GM12878 (cell line): ENCODE data around the gene RSPH9. TPM values are rescaled to one million over a fixed set of nuclear protein-coding genes. Genes with fewer than 3 reads are reported as not detected.

Experiments
- ATAC-seq: fragments of 200-7000 bp; cut with Tn5 transposase; 3 replicates; pipeline ENCODE4 v1.9.1; 2020; ENCODE audit warnings: mild to moderate bottlenecking, moderate library complexity
- BruUV-seq: library from RNA; stranded (reverse); fragments of 400-500 nt; replicated peaks from 2 replicates; lab custom pipeline; 2021; lab: Mats Ljungman, UMichigan
- CTCF ChIA-PET: fragments of 300-600 bp; sonication (Branson Sonifier 250); formaldehyde crosslinking; extraction: SDS; loops from one replicate; lab custom pipeline; 2021; ENCODE audit warnings: inconsistent platforms; lab: Yijun Ruan, JAX
- POLR2A ChIA-PET: fragments of 350-600 bp; formaldehyde crosslinking; extraction: SDS; loops from one replicate; lab custom pipeline; 2021; ENCODE audit warnings: inconsistent platforms; lab: Charles Lee
- RAD21 ChIA-PET: fragments of 300-600 bp; sonication (Branson Sonifier 250); formaldehyde crosslinking; loops from one replicate; lab custom pipeline; 2023; ENCODE audit warnings: antibody characterized with exemption; ENCODE audit not compliant: unreplicated experiment; lab: Charles Lee
- SMC1A ChIA-PET: fragments of 300-600 bp; sonication (Branson Sonifier 250); formaldehyde crosslinking; loops from one replicate; lab custom pipeline; 2023; ENCODE audit not compliant: unreplicated experiment, uncharacterized antibody; lab: Charles Lee
- DNase-seq: peaks from one replicate; pipeline ENCODE4 v3.0.0-alpha.2; 2011; ENCODE audit warnings: low read depth, low spot score
- FAIRE-seq: peaks from 3 replicates; lab custom pipeline; 2011; peaks lifted over from hg19 to GRCh38; lab: Jason Lieb, UNC
- H2AFZ ChIP-seq: 2 replicates; pipeline ENCODE4 v1.6.0; 2011; ENCODE audit warnings: low read depth, low read length, control low read depth; ENCODE audit not compliant: control insufficient read depth
- H3K27ac ChIP-seq: 2 replicates; pipeline ENCODE4 v1.5.1; 2011; ENCODE audit warnings: control low read depth; ENCODE audit not compliant: control insufficient read depth, insufficient read depth
- H3K27me3 ChIP-seq, 2 experiments: replicated peaks in 1 of 2; 2 replicates each; pipeline versions ENCODE4 v1.6.0 to v1.6.1; 2011; ENCODE audit warnings: low read length in 1 of 2; ENCODE audit not compliant: control insufficient read depth in 2 of 2, insufficient read depth in 2 of 2
- H3K36me3 ChIP-seq, 2 experiments: 2 replicates each; pipeline ENCODE4 v1.5.1; 2011; ENCODE audit warnings: low read length in 1 of 2; ENCODE audit not compliant: control insufficient read depth in 2 of 2, insufficient read depth in 2 of 2
- H3K4me1 ChIP-seq: 2 replicates; pipeline ENCODE4 v1.6.1; 2011; ENCODE audit warnings: mild to moderate bottlenecking, low read length, moderate library complexity, mixed read lengths; ENCODE audit not compliant: control insufficient read depth, insufficient read depth
- H3K4me2 ChIP-seq: 2 replicates; pipeline ENCODE4 v1.6.0; 2011; ENCODE audit warnings: control low read depth; ENCODE audit not compliant: control insufficient read depth, insufficient read depth
- H3K4me3 ChIP-seq: fragments of 200-600 bp; sonication (generic); 2 replicates; pipeline ENCODE4 v1.5.1; 2016
- H3K79me2 ChIP-seq: 2 replicates; pipeline ENCODE4 v1.6.0; 2011; ENCODE audit warnings: low read length; ENCODE audit not compliant: control insufficient read depth, insufficient read depth
- H3K9ac ChIP-seq: 2 replicates; pipeline ENCODE4 v1.8.0; 2011; ENCODE audit warnings: low read length, control low read depth, mixed read lengths; ENCODE audit not compliant: control insufficient read depth, insufficient read depth
- H3K9me3 ChIP-seq: replicated peaks from 3 replicates; pipeline ENCODE4 v1.5.1; 2011; ENCODE audit warnings: mild to moderate bottlenecking, low read length; ENCODE audit not compliant: control insufficient read depth, insufficient read depth
- H4K20me1 ChIP-seq: 2 replicates; pipeline ENCODE4 v1.6.0; 2011; ENCODE audit not compliant: control insufficient read depth, insufficient read depth
- BRCA1 ChIP-seq: IDR thresholded peaks from 2 replicates; pipeline ENCODE4 v1.6.1; 2011; ENCODE audit warnings: low read depth, low read length, improper control_type of control experiment
- CHD4 ChIP-seq: fragments of 200-600 bp; sonication (generic); IDR thresholded peaks from 2 replicates; pipeline ENCODE4 v1.6.1; 2016; ENCODE audit warnings: mild to moderate bottlenecking
- ESRRA ChIP-seq: IDR thresholded peaks from 2 replicates; pipeline ENCODE4 v1.6.1; 2012; ENCODE audit warnings: mild to moderate bottlenecking, low read length, improper control_type of control experiment
- GABPA ChIP-seq: IDR thresholded peaks from 2 replicates; pipeline ENCODE4 v1.6.1; 2014; ENCODE audit warnings: antibody characterized with exemption, low read depth, mild to moderate bottlenecking, inconsistent platforms
- NBN ChIP-seq: fragments of 450-650 bp; IDR thresholded peaks from 2 replicates; pipeline ENCODE4 v1.6.1; 2016
- NRF1 ChIP-seq: conservative IDR thresholded peaks from 2 replicates; pipeline ENCODE4 v1.6.1; 2011; ENCODE audit warnings: mild to moderate bottlenecking, low read depth, low read length, improper control_type of control experiment
- TARDBP ChIP-seq: IDR thresholded peaks from 2 replicates; pipeline ENCODE4 v1.6.1; 2016; ENCODE audit warnings: borderline replicate concordance
- ZNF217 ChIP-seq: fragments of 450-650 bp; IDR thresholded peaks from 2 replicates; pipeline ENCODE4 v1.6.1; 2017; ENCODE audit warnings: antibody characterized with exemption, mild to moderate bottlenecking
- WGBS: methylation state at CpG from one replicate; pipeline ENCODE4 v1.1.6; 2016; ENCODE audit warnings: low lambda C conversion rate; ENCODE audit not compliant: insufficient replicate concordance, insufficient coverage; ENCODE audit errors: missing lambda C conversion rate; 5-methylcytosine and 5-hydroxymethylcytosine counted together
- in situ Hi-C: fragments of 300-500 bp; cut with MboI; formaldehyde crosslinking; loops from 9 replicates; pipeline ENCODE4 v1.14.3; 2018; ENCODE audit warnings: mixed read lengths
- intact Hi-C: fragments of 100-400 bp; cut with micrococcal nuclease; formaldehyde crosslinking; loops from one replicate; pipeline ENCODE4 v1.14.2; 2022; ENCODE audit not compliant: unreplicated experiment
- polyA plus RNA-seq, 11 experiments: library from polyadenylated mRNA; depleted of rRNA in 4 of 11; unstranded in 6 of 11; stranded (reverse) in 5 of 11; fragments of >200 nt; fragmentation: Nextera tagmentation in 4 of 11; fragmentation: Illumina TruSeq in 1 of 11; extraction: Ambion mirVana in 4 of 11; extraction: Trizol in 1 of 11; gene quantifications; 1 replicate in 1 of 11; 2 replicates in 10 of 11; pipeline versions ENCODE4 v1.2.1 to v1.2.3, GENCODE V29; 2011 to 2016; ENCODE audit warnings: inconsistent platforms in 2 of 11, missing spikeins in 2 of 11, low read depth in 1 of 11
- total RNA-seq, 4 experiments: library from RNA; depleted of rRNA in 3 of 4; stranded (reverse); fragments of >200 nt in 3 of 4; fragmentation: Illumina TruSeq in 1 of 4; extraction: Trizol in 1 of 4; gene quantifications; 2 replicates each; pipeline versions ENCODE4 v1.2.1 to v1.2.3, GENCODE V29; 2013 to 2021
- TF ChIP-seq, protein P1 (sequence below): IDR thresholded peaks from 2 replicates; pipeline ENCODE4 v1.6.1; 2011; ENCODE audit warnings: borderline replicate concordance, low read depth, mild to moderate bottlenecking, moderate library complexity, low read length; ENCODE audit not compliant: insufficient read depth, poor library complexity, severe bottlenecking
- TF ChIP-seq, protein P2 (sequence below): fragments of 450-650 bp; IDR thresholded peaks from 2 replicates; pipeline ENCODE4 v1.6.1; 2017; ENCODE audit warnings: borderline replicate concordance

RSPH9 gene
- total and polyA plus RNA-seq, 10 of the 15 experiments (the other 5 are each of a cell fraction or from before 2014, with no cell fraction given): 0.26 to 0.63 (median 0.36) TPM; not detected in 6

DNA sequence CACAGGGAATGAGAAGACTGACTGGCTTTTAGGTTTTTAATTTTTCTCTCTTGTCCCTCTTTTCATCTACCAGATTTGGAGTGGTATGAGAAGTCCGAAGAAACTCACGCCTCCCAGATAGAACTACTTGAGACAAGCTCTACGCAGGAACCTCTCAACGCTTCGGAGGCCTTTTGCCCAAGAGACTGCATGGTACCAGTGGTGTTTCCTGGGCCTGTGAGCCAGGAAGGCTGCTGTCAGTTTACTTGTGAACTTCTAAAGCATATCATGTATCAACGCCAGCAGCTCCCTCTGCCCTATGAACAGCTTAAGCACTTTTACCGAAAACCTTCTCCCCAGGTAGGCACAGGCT, 8.6 kb upstream of the RSPH9 start:
- Histone ChIP-seq H3K9me3 (no peaks in the 10 kb centered on the region), H3K27me3 (no peaks in the 10 kb centered on the region), H3K4me3 (peak overlapping the region; percentile 100), H3K27ac (peak overlapping the region; percentile 87), H3K9ac (peak overlapping the region; percentile 93), H4K20me1 (no peaks in the 10 kb centered on the region), H3K36me3 (peaks cover 6 to 7% of the 10 kb centered on the region in 2 experiments)
- CTCF ChIA-PET: interaction anchor here (0.8 to 1.8 kb wide), 7 partner anchors 26 to 443 kb away, joined by 3 to 8 read pairs (median 5); no protein-coding TSS in a partner anchor
- in situ Hi-C loops: no loop called here
- TSS peak; percentile 80 for BruUV-seq
- FAIRE-seq (no peak), ATAC-seq (peak; percentile 45)
- 2% methylated on average over 7 of the region's 7 CpGs for WGBS
- SMC1A ChIA-PET: interaction anchor here (0.8 to 1.6 kb wide), 4 partner anchors 9 to 78 kb away, joined by 3 to 7 read pairs (median 3); no protein-coding TSS in a partner anchor
- no peak for TF ChIP-seq NRF1
- no peak for TF ChIP-seq ESRRA
- TF ChIP-seq BRCA1: no peak
- no peak for TF ChIP-seq CHD4
- no peak for TF ChIP-seq ZNF217
- no peak for TF ChIP-seq GABPA
- no peak for TF ChIP-seq NBN
- TF ChIP-seq, protein P1, sequence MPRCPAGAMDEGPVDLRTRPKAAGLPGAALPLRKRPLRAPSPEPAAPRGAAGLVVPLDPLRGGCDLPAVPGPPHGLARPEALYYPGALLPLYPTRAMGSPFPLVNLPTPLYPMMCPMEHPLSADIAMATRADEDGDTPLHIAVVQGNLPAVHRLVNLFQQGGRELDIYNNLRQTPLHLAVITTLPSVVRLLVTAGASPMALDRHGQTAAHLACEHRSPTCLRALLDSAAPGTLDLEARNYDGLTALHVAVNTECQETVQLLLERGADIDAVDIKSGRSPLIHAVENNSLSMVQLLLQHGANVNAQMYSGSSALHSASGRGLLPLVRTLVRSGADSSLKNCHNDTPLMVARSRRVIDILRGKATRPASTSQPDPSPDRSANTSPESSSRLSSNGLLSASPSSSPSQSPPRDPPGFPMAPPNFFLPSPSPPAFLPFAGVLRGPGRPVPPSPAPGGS: no peak
- TF ChIP-seq TARDBP: no peak
- TF ChIP-seq, protein P2, sequence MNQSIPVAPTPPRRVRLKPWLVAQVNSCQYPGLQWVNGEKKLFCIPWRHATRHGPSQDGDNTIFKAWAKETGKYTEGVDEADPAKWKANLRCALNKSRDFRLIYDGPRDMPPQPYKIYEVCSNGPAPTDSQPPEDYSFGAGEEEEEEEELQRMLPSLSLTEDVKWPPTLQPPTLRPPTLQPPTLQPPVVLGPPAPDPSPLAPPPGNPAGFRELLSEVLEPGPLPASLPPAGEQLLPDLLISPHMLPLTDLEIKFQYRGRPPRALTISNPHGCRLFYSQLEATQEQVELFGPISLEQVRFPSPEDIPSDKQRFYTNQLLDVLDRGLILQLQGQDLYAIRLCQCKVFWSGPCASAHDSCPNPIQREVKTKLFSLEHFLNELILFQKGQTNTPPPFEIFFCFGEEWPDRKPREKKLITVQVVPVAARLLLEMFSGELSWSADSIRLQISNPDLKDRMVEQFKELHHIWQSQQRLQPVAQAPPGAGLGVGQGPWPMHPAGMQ: no peak
- TF ChIP-seq, all 136 proteins: peak for 0
- POLR2A ChIA-PET: interaction anchor here (1.1 to 2.1 kb wide), 4 partner anchors 9 to 59 kb away, joined by 3 to 8 read pairs (median 5); partner anchors contain the start of genes MRPS18A and RSPH9
- H3K79me2 ChIP-seq: peaks cover 30% of the 10 kb centered on the region
- no peak for DNase-seq
- RAD21 ChIA-PET: interaction anchor here (1.0 to 2.4 kb wide), 2 partner anchors 31 to 69 kb away, joined by 3 to 8 read pairs; no protein-coding TSS in a partner anchor
- peaks cover 5% of the 10 kb centered on the region for H3K4me1 ChIP-seq
- intact Hi-C loops: no loop called here
- peak overlapping the region; percentile 95; the same call in 1 of the 2 replicates for H2AFZ ChIP-seq
- H3K4me2 ChIP-seq: peak overlapping the region; percentile 75
